ENCODE data around the gene PMFBP1. TPM values are rescaled to one million over a fixed set of nuclear protein-coding genes. Genes with fewer than 3 reads are reported as not detected.

PMFBP1 gene
- total and polyA plus RNA-seq, 4 experiments from 2014 or later: 0.73 to 1.1 TPM; not detected in 2

- Histone ChIP-seq H3K4me3 (ENCODE audit: low read length in 2 of 2) (no peak overlapping the region), H3K27ac (ENCODE audit: low read depth, low read length) (no peak overlapping the region), H3K4me1 (ENCODE audit: insufficient read depth, low read length) (no peaks in the 10 kb centered on the region), H3K27me3 (ENCODE audit: insufficient read depth, low read length) (no peaks in the 10 kb centered on the region), H3K36me3 (ENCODE audit: insufficient read depth, low read length) (no peaks in the 10 kb centered on the region), H3K9me3 (ENCODE audit: control insufficient read depth in 1 of 2, low read length in 2 of 2) (no peaks in the 10 kb centered on the region)
- Mint-ChIP-seq H3K27ac (no peak overlapping the region), H3K4me3 (no peak overlapping the region), H3K36me3 (no peaks in the 10 kb centered on the region), H3K27me3 (peaks cover 1% of the 10 kb centered on the region in 2 donors), H3K4me1 (no peaks in the 10 kb centered on the region), H3K9me3 (no peaks in the 10 kb centered on the region)
- DNase-seq: no peak
- ChIA-PET CTCF (ENCODE audit: partially characterized antibody) (no interaction called here), POLR2A (ENCODE audit: partially characterized antibody) (no interaction called here)
- intact Hi-C loops (cut with micrococcal nuclease): no loop called here
Observed at GRCh38 chr16:72187551-72187950, 15.6 kb upstream of the PMFBP1 start.

GRCh38 chr16:72182976-72183375 lies 11.0 kb upstream of the PMFBP1 start:
- no peaks in the 10 kb centered on the region for H3K36me3 Mint-ChIP-seq
- intact Hi-C loops (cut with micrococcal nuclease): no loop called here
- H3K27ac ChIP-seq (ENCODE audit: low read depth, low read length): no peak overlapping the region
- no peaks in the 10 kb centered on the region for H3K4me1 ChIP-seq (ENCODE audit: insufficient read depth, low read length)
- no peak overlapping the region for H3K4me3 Mint-ChIP-seq
- no peak overlapping the region for H3K4me3 ChIP-seq (ENCODE audit: low read length in 2 of 2)
- ChIA-PET CTCF (ENCODE audit: partially characterized antibody) (interaction anchor here (0.6 kb wide), 1 partner anchor 22 kb away, joined by 3 read pairs; no protein-coding TSS in a partner anchor), POLR2A (ENCODE audit: partially characterized antibody) (no interaction called here)
- no peaks in the 10 kb centered on the region for H3K4me1 Mint-ChIP-seq
- no peaks in the 10 kb centered on the region for H3K9me3 ChIP-seq (ENCODE audit: control insufficient read depth in 1 of 2, low read length in 2 of 2)
- peaks cover 0 to 3% of the 10 kb centered on the region in 2 donors for H3K27me3 Mint-ChIP-seq
- no peaks in the 10 kb centered on the region for H3K36me3 ChIP-seq (ENCODE audit: insufficient read depth, low read length)
- H3K27me3 ChIP-seq (ENCODE audit: insufficient read depth, low read length): no peaks in the 10 kb centered on the region
- no peaks in the 10 kb centered on the region for H3K9me3 Mint-ChIP-seq
- DNase-seq: no peak
- H3K27ac Mint-ChIP-seq: no peak overlapping the region

GRCh38 chr16:72179204-72179970 lies 7.4 kb upstream of the PMFBP1 start:
- Histone ChIP-seq H3K4me1 (ENCODE audit: insufficient read depth, low read length) (no peaks in the 10 kb centered on the region), H3K4me3 (ENCODE audit: low read length in 2 of 2) (no peak overlapping the region), H3K9me3 (ENCODE audit: control insufficient read depth in 1 of 2, low read length in 2 of 2) (no peaks in the 10 kb centered on the region), H3K27ac (ENCODE audit: low read depth, low read length) (no peak overlapping the region), H3K27me3 (ENCODE audit: insufficient read depth, low read length) (no peaks in the 10 kb centered on the region), H3K36me3 (ENCODE audit: insufficient read depth, low read length) (no peaks in the 10 kb centered on the region)
- DNase-seq: no peak
- POLR2A ChIA-PET (ENCODE audit: partially characterized antibody): interaction anchor here (0.6 kb wide), 1 partner anchor 128 kb away, joined by 3 read pairs; no protein-coding TSS in a partner anchor
- Mint-ChIP-seq H3K4me3 (no peak overlapping the region), H3K27ac (no peak overlapping the region), H3K27me3 (peaks cover 0 to 3% of the 10 kb centered on the region in 2 donors), H3K4me1 (no peaks in the 10 kb centered on the region), H3K9me3 (peaks cover 0 to 3% (median 0%) of the 10 kb centered on the region in 8 donors), H3K36me3 (no peaks in the 10 kb centered on the region)
- CTCF ChIA-PET (ENCODE audit: partially characterized antibody): no interaction called here
- intact Hi-C loops (cut with micrococcal nuclease): no loop called here

GRCh38 chr16:72174726-72175125 lies 2.8 kb upstream of the PMFBP1 start:
- Histone ChIP-seq H3K36me3 (ENCODE audit: insufficient read depth, low read length) (no peaks in the 10 kb centered on the region), H3K4me3 (ENCODE audit: low read length in 2 of 2) (no peak overlapping the region), H3K27me3 (ENCODE audit: insufficient read depth, low read length) (no peaks in the 10 kb centered on the region), H3K9me3 (ENCODE audit: control insufficient read depth in 1 of 2, low read length in 2 of 2) (no peaks in the 10 kb centered on the region), H3K27ac (ENCODE audit: low read depth, low read length) (no peak overlapping the region), H3K4me1 (ENCODE audit: insufficient read depth, low read length) (no peaks in the 10 kb centered on the region)
- ChIA-PET POLR2A (ENCODE audit: partially characterized antibody) (no interaction called here), CTCF (ENCODE audit: partially characterized antibody) (no interaction called here)
- H3K27me3 Mint-ChIP-seq: peaks cover 0 to 1% of the 10 kb centered on the region in 2 donors
- peaks cover 0 to 3% (median 1%) of the 10 kb centered on the region in 8 donors for H3K9me3 Mint-ChIP-seq
- H3K4me3 Mint-ChIP-seq: no peak overlapping the region
- no peaks in the 10 kb centered on the region for H3K36me3 Mint-ChIP-seq
- intact Hi-C loops (cut with micrococcal nuclease): no loop called here
- H3K4me1 Mint-ChIP-seq: no peaks in the 10 kb centered on the region
- DNase-seq: no peak
- H3K27ac Mint-ChIP-seq: no peak overlapping the region

GRCh38 chr16:72173997-72174396 lies 2.0 kb upstream of the PMFBP1 start:
- H3K4me1 Mint-ChIP-seq: no peaks in the 10 kb centered on the region
- H3K4me1 ChIP-seq (ENCODE audit: insufficient read depth, low read length): no peaks in the 10 kb centered on the region
- H3K36me3 ChIP-seq (ENCODE audit: insufficient read depth, low read length): no peaks in the 10 kb centered on the region
- POLR2A ChIA-PET (ENCODE audit: partially characterized antibody): no interaction called here
- no peak overlapping the region for H3K4me3 Mint-ChIP-seq
- CTCF ChIA-PET (ENCODE audit: partially characterized antibody): no interaction called here
- H3K27ac ChIP-seq (ENCODE audit: low read depth, low read length): no peak overlapping the region
- no peak overlapping the region for H3K27ac Mint-ChIP-seq
- peaks cover 0 to 1% of the 10 kb centered on the region in 2 donors for H3K27me3 Mint-ChIP-seq
- intact Hi-C loops (cut with micrococcal nuclease): no loop called here
- H3K36me3 Mint-ChIP-seq: no peaks in the 10 kb centered on the region
- H3K9me3 Mint-ChIP-seq: peaks cover 0 to 3% (median 1%) of the 10 kb centered on the region in 8 donors
- no peaks in the 10 kb centered on the region for H3K9me3 ChIP-seq (ENCODE audit: control insufficient read depth in 1 of 2, low read length in 2 of 2)
- H3K4me3 ChIP-seq (ENCODE audit: low read length in 2 of 2): no peak overlapping the region
- no peak for DNase-seq
- no peaks in the 10 kb centered on the region for H3K27me3 ChIP-seq (ENCODE audit: insufficient read depth, low read length)

GRCh38 chr16:72171236-72171635 lies 719 bp downstream of the PMFBP1 start:
- no peak overlapping the region for H3K27ac ChIP-seq (ENCODE audit: low read depth, low read length)
- H3K27ac Mint-ChIP-seq: no peak overlapping the region
- DNase-seq: no peak

GRCh38 chr16:72169708-72170107 lies 2.2 kb downstream of the PMFBP1 start:
- ChIA-PET CTCF (ENCODE audit: partially characterized antibody) (no interaction called here), POLR2A (ENCODE audit: partially characterized antibody) (no interaction called here)
- Histone ChIP-seq H3K27ac (ENCODE audit: low read depth, low read length) (no peak overlapping the region), H3K36me3 (ENCODE audit: insufficient read depth, low read length) (no peaks in the 10 kb centered on the region), H3K9me3 (ENCODE audit: control insufficient read depth in 1 of 2, low read length in 2 of 2) (no peaks in the 10 kb centered on the region), H3K4me1 (ENCODE audit: insufficient read depth, low read length) (no peaks in the 10 kb centered on the region), H3K27me3 (ENCODE audit: insufficient read depth, low read length) (no peaks in the 10 kb centered on the region), H3K4me3 (ENCODE audit: low read length in 2 of 2) (no peak overlapping the region)
- H3K36me3 Mint-ChIP-seq: no peaks in the 10 kb centered on the region
- peaks cover 0 to 3% (median 0%) of the 10 kb centered on the region in 8 donors for H3K9me3 Mint-ChIP-seq
- no peak for DNase-seq
- intact Hi-C loops (cut with micrococcal nuclease): no loop called here
- H3K4me1 Mint-ChIP-seq: no peaks in the 10 kb centered on the region
- H3K27ac Mint-ChIP-seq: no peak overlapping the region
- no peak overlapping the region for H3K4me3 Mint-ChIP-seq
- peaks cover 5% of the 10 kb centered on the region in 2 donors for H3K27me3 Mint-ChIP-seq

More at GRCh38 chr16:72171236-72171635, 719 bp downstream of the PMFBP1 start:
- Histone ChIP-seq H3K4me3 (ENCODE audit: low read length in 2 of 2) (no peak overlapping the region), H3K4me1 (ENCODE audit: insufficient read depth, low read length) (no peaks in the 10 kb centered on the region), H3K36me3 (ENCODE audit: insufficient read depth, low read length) (no peaks in the 10 kb centered on the region), H3K27me3 (ENCODE audit: insufficient read depth, low read length) (no peaks in the 10 kb centered on the region), H3K9me3 (ENCODE audit: control insufficient read depth in 1 of 2, low read length in 2 of 2) (no peaks in the 10 kb centered on the region)
- CTCF ChIA-PET (ENCODE audit: partially characterized antibody): interaction anchor here (1.1 kb wide), 1 partner anchor 15 kb away, joined by 3 read pairs; no protein-coding TSS in a partner anchor
- Mint-ChIP-seq H3K4me1 (no peaks in the 10 kb centered on the region), H3K27me3 (peaks cover under 1 to 1% of the 10 kb centered on the region in 2 donors), H3K4me3 (no peak overlapping the region), H3K36me3 (no peaks in the 10 kb centered on the region), H3K9me3 (peaks cover 0 to 3% (median 0%) of the 10 kb centered on the region in 8 donors)
- POLR2A ChIA-PET (ENCODE audit: partially characterized antibody): no interaction called here
- intact Hi-C loops (cut with micrococcal nuclease): no loop called here

Measured in CD4-positive, alpha-beta memory T cell (primary cell).